Stimulated activated naive B cell treated with anti-CD40 and anti-IgM and Interleukin-4, amounts not matched to agents 10 μg/mL and 1 μg/mL and 100 μg/mL, for 72 hours (primary cell): ENCODE data around the gene HIRIP3.

ENCODE experiments used
- ATAC-seq, 2 donors: fragments of 150-1000 bp; cut with Tn5 transposase; replicated peaks; 2 replicates each; pipeline ENCODE4 v1.10.0; 2021; ENCODE audit warnings: moderate library complexity in 1 of 2
- DNase-seq: peaks from one replicate; pipeline ENCODE4 v3.0.0; 2021
- H3K27ac Mint-ChIP-seq: one replicate; pipeline ENCODE4 v1.8.0; 2022; ENCODE audit warnings: mild to moderate bottlenecking, mixed read lengths
- H3K27me3 Mint-ChIP-seq, 2 donors: one replicate each; pipeline ENCODE4 v1.8.0; 2022; ENCODE audit warnings: mixed read lengths in 2 of 2
- H3K36me3 Mint-ChIP-seq, 2 donors: one replicate each; pipeline ENCODE4 v1.8.0; 2022; ENCODE audit warnings: mixed read lengths in 2 of 2, mild to moderate bottlenecking in 1 of 2
- H3K4me1 Mint-ChIP-seq, 2 donors: one replicate each; pipeline ENCODE4 v1.8.0; 2022; ENCODE audit warnings: mixed read lengths in 2 of 2, mild to moderate bottlenecking in 1 of 2
- H3K4me3 Mint-ChIP-seq, 2 donors: one replicate each; pipeline ENCODE4 v1.8.0; 2022; ENCODE audit warnings: mild to moderate bottlenecking in 2 of 2, mixed read lengths in 2 of 2, moderate library complexity in 1 of 2
- H3K9me3 Mint-ChIP-seq, 2 donors: one replicate each; pipeline ENCODE4 v1.8.0; 2022; ENCODE audit warnings: mixed read lengths in 2 of 2, mild to moderate bottlenecking in 1 of 2

HIRIP3 gene

GRCh38 chr16:29959293-29959692, 36.1 kb downstream of the HIRIP3 start:
- H3K4me3 Mint-ChIP-seq = no peak overlapping the region
- no peaks in the 10 kb centered on the region for H3K36me3 Mint-ChIP-seq
- H3K4me1 Mint-ChIP-seq = peaks cover 10 to 18% of the 10 kb centered on the region in 2 donors
- DNase-seq (no peak), ATAC-seq (no peak)
- no peaks in the 10 kb centered on the region for H3K9me3 Mint-ChIP-seq
- peak overlapping the region; percentile 31 for H3K27ac Mint-ChIP-seq
- H3K27me3 Mint-ChIP-seq = no peaks in the 10 kb centered on the region

GRCh38 chr16:29958756-29959155, 36.7 kb downstream of the HIRIP3 start:
- Mint-ChIP-seq H3K4me3 (no peak overlapping the region), H3K4me1 (peaks cover 10 to 18% of the 10 kb centered on the region in 2 donors), H3K27me3 (no peaks in the 10 kb centered on the region), H3K27ac (no peak overlapping the region), H3K9me3 (no peaks in the 10 kb centered on the region), H3K36me3 (no peaks in the 10 kb centered on the region)
- no peak for DNase-seq
- no peak for ATAC-seq

DNA sequence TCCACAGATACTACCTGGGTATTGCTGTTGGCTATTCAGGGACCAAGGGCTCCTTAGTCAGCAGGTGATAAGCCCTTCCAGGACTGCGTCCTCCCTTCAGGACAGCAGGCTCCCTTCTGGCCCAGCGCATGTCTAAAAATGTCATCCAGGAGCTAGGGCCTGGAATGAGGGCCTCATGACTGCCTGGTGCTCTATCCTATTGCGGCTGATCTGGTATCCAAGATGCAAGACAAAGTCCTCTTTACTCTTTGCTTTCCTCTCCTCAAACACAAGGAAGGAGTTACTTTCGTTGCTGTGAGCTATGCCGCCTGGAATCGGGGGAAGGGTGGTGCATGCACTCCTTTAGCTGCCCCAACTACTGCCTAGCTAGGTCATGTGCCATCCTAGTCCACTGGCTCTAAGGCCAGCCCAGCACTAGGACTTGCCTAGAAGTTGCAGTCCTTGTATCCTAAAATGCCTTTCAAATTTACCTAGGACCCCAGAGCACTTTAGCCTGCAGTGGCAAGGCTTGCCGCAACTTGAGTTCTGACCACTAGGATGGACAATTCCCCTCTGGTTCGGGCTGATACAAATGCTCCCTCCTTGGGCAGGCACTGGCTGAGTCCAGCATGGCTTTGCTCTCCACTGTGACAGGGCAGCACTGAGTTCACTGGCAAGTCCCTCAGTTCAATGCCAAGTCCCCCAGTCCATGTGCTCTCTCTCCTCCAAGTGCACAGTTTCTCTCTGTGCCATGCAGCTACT, 43.6 kb downstream of the HIRIP3 start:
- H3K4me3 Mint-ChIP-seq = no peak overlapping the region
- no peak overlapping the region for H3K27ac Mint-ChIP-seq
- ATAC-seq = no peak
- H3K27me3 Mint-ChIP-seq = peaks cover 0 to 10% of the 10 kb centered on the region in 2 donors
- peaks cover 7% of the 10 kb centered on the region in 2 donors for H3K9me3 Mint-ChIP-seq
- no peak for DNase-seq
- H3K4me1 Mint-ChIP-seq = no peaks in the 10 kb centered on the region
- no peaks in the 10 kb centered on the region for H3K36me3 Mint-ChIP-seq

- DNase-seq (no peak), ATAC-seq (no peak)
- no peaks in the 10 kb centered on the region for H3K4me1 Mint-ChIP-seq
These were observed 44.5 kb downstream of the HIRIP3 start for GRCh38 chr16:29950806-29951461.

DNA sequence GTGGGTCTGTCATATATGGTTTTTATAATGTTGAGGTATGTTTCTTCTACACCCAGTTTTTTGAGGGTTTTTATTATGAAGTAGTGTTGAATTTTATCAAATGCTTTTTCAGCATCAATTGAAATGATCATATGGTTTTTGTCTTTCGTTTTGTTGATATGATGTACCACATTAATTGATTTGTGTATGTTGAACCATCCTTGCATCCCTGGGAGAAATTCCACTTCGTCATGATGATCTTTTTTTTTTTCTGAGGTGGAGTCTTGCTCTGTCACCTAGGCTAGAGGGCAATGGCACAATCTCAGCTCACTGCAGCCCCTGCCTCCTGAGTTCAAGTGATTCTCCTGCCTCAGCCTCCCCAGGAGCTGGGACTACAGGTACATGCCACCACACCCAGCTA, 47.5 kb downstream of the HIRIP3 start:
- DNase-seq = no peak
- Mint-ChIP-seq H3K4me1 (no peaks in the 10 kb centered on the region), H3K9me3 (peaks cover 7% of the 10 kb centered on the region in 2 donors), H3K27ac (no peak overlapping the region), H3K27me3 (peaks cover 0 to 10% of the 10 kb centered on the region in 2 donors), H3K36me3 (no peaks in the 10 kb centered on the region), H3K4me3 (no peak overlapping the region)
- no peak for ATAC-seq

More at GRCh38 chr16:29950806-29951461, 44.5 kb downstream of the HIRIP3 start:
- Mint-ChIP-seq H3K27ac (no peak overlapping the region), H3K4me3 (no peak overlapping the region), H3K27me3 (peaks cover 0 to 10% of the 10 kb centered on the region in 2 donors), H3K9me3 (peaks cover 7% of the 10 kb centered on the region in 2 donors), H3K36me3 (no peaks in the 10 kb centered on the region)

- H3K9me3 Mint-ChIP-seq = no peaks in the 10 kb centered on the region
- H3K36me3 Mint-ChIP-seq = no peaks in the 10 kb centered on the region
- H3K4me3 Mint-ChIP-seq = no peak overlapping the region
- ATAC-seq (no peak), DNase-seq (no peak)
- peaks cover 11 to 30% of the 10 kb centered on the region in 2 donors for H3K27me3 Mint-ChIP-seq
- H3K4me1 Mint-ChIP-seq = no peaks in the 10 kb centered on the region
- no peak overlapping the region for H3K27ac Mint-ChIP-seq
These were observed 51.3 kb downstream of the HIRIP3 start for GRCh38 chr16:29943846-29944799.
